ENCODE measurements around the gene OR9Q1. TPM values are rescaled to one million over a fixed set of nuclear protein-coding genes. Genes with fewer than 3 reads are reported as not detected.

The OR9Q1 gene, protein sequence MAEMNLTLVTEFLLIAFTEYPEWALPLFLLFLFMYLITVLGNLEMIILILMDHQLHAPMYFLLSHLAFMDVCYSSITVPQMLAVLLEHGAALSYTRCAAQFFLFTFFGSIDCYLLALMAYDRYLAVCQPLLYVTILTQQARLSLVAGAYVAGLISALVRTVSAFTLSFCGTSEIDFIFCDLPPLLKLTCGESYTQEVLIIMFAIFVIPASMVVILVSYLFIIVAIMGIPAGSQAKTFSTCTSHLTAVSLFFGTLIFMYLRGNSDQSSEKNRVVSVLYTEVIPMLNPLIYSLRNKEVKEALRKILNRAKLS
- total RNA-seq: not detected

- no peak for DNase-seq
Observed at GRCh38 chr11:58023435-58023931, at the start of gene OR9Q1. TSS of gene OR9Q1 (plus strand) at chr11:58023881. CDS start at chr11:58179445, 155,564 bp downstream.

GRCh38 chr11:57974132-57974531 lies 49.5 kb upstream of the OR9Q1 start:
- Histone ChIP-seq H3K27ac (no peak overlapping the region), H3K27me3 (no peaks in the 10 kb centered on the region), H3K9ac (ENCODE audit: low read depth in 2 of 2, low read length in 2 of 2) (no peak overlapping the region), H3K9me3 (no peaks in the 10 kb centered on the region), H3K4me1 (no peaks in the 10 kb centered on the region), H3K4me3 (no peak overlapping the region), H3K36me3 (no peaks in the 10 kb centered on the region)
- no peak for TF ChIP-seq CTCF (IDR thresholded peaks at IDR 0.05)
- DNase-seq: no peak
- intact Hi-C loops (cut with DNase I): no loop called here

More at GRCh38 chr11:58023435-58023931, at the start of gene OR9Q1:
- Histone ChIP-seq H3K4me3 (no peak within 1 kb of the TSS), H3K36me3 (no peaks in the 10 kb centered on the region), H3K9ac (ENCODE audit: low read depth in 2 of 2, low read length in 2 of 2) (peak within 1 kb of the TSS in 1 of 2 donors; percentile 7), H3K27ac (peak within 1 kb of the TSS; percentile 48), H3K27me3 (no peaks in the 10 kb centered on the region), H3K4me1 (peaks cover 5% of the 10 kb centered on the region), H3K9me3 (no peaks in the 10 kb centered on the region)
- TF ChIP-seq CTCF (IDR thresholded peaks at IDR 0.05): no peak
- intact Hi-C loops (cut with DNase I): no loop called here

GRCh38 chr11:57974848-57975601 lies 48.7 kb upstream of the OR9Q1 start:
- TF ChIP-seq CTCF (IDR thresholded peaks at IDR 0.05): no peak
- no peak for DNase-seq

GRCh38 chr11:57977709-57978108 lies 46.0 kb upstream of the OR9Q1 start:
- Histone ChIP-seq H3K27me3 (no peaks in the 10 kb centered on the region), H3K4me1 (no peaks in the 10 kb centered on the region), H3K36me3 (no peaks in the 10 kb centered on the region), H3K27ac (no peak overlapping the region), H3K4me3 (no peak overlapping the region), H3K9me3 (no peaks in the 10 kb centered on the region), H3K9ac (ENCODE audit: low read depth in 2 of 2, low read length in 2 of 2) (no peak overlapping the region)
- intact Hi-C loops (cut with DNase I): no loop called here
- no peak for DNase-seq
- TF ChIP-seq CTCF (IDR thresholded peaks at IDR 0.05): no peak

More at GRCh38 chr11:57974848-57975601, 48.7 kb upstream of the OR9Q1 start:
- no peak overlapping the region for H3K9ac ChIP-seq (ENCODE audit: low read depth in 2 of 2, low read length in 2 of 2)
- no peaks in the 10 kb centered on the region for H3K27me3 ChIP-seq
- H3K36me3 ChIP-seq: no peaks in the 10 kb centered on the region
- intact Hi-C loops (cut with DNase I): no loop called here
- H3K9me3 ChIP-seq: no peaks in the 10 kb centered on the region
- no peak overlapping the region for H3K27ac ChIP-seq
- no peak overlapping the region for H3K4me3 ChIP-seq
- H3K4me1 ChIP-seq: no peaks in the 10 kb centered on the region

DNA sequence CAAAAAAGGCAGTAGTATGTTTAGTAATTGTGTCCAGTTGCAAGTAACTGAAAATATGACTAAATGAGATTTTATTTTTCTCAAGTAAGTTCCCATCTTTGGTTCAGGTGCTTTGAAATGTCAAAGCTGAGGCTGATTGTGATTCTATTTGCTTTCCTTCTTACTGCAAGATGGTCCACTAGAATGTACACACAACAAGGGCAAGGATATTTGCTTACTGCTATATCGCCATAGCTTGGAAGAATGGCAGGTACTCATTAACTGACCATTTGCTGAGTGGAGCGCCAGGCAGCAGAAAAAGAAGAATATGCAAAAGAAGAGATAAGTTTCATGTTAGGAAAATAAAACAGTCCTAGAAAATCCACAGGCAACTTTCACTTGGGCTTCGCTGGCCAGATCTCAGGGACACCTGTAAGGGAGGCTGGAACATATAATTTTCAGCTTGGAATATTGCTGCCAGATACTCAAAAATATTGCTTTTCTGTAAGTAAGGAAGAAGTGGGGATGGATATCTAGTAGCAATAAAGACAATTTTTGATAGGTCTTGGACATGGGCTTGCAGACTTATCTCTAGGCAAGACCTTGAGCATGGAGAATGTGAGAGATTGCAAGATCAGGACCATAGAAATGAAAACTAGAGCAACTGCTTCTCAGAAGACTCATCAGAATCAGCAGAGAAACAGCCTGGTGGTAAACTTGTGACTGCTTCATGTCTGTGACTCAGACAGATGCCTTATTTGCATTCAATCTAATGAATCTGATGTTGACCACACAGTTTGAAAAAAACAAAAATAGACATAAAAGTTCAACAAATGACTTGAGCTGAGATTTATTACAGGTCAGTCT lies 44.8 kb upstream of the OR9Q1 start:
- H3K27ac ChIP-seq: no peak overlapping the region
- no peaks in the 10 kb centered on the region for H3K36me3 ChIP-seq
- TF ChIP-seq CTCF (IDR thresholded peaks at IDR 0.05): no peak
- H3K9ac ChIP-seq (ENCODE audit: low read depth in 2 of 2, low read length in 2 of 2): no peak overlapping the region
- no peak for DNase-seq
- H3K4me1 ChIP-seq: no peaks in the 10 kb centered on the region
- H3K27me3 ChIP-seq: no peaks in the 10 kb centered on the region
- H3K4me3 ChIP-seq: no peak overlapping the region
- no peaks in the 10 kb centered on the region for H3K9me3 ChIP-seq
- intact Hi-C loops (cut with DNase I): no loop called here

All from colonic mucosa (tissue), 4 donors.